KMS-11 (cell line): ENCODE data around the gene RNF167.

Experiments
- H2AFZ ChIP-seq: fragments of 200-600 bp; sonication (generic); 2 replicates; pipeline ENCODE4 v1.6.1; 2016; ENCODE audit warnings: antibody characterized with exemption, mixed run types, low read depth
- H3K27ac ChIP-seq: fragments of 200-600 bp; sonication (generic); 2 replicates; pipeline ENCODE4 v1.6.1; 2016; ENCODE audit warnings: mild to moderate bottlenecking, mixed run types
- H3K27me3 ChIP-seq: fragments of 200-600 bp; sonication (generic); 2 replicates; pipeline ENCODE4 v1.6.1; 2017; ENCODE audit warnings: mild to moderate bottlenecking, low read depth, mixed run types, moderate library complexity; ENCODE audit not compliant: insufficient read depth
- H3K36me3 ChIP-seq: fragments of 200-600 bp; sonication (generic); 2 replicates; pipeline ENCODE4 v1.6.1; 2017; ENCODE audit warnings: mild to moderate bottlenecking, mixed run types; ENCODE audit not compliant: insufficient read depth
- H3K4me1 ChIP-seq: fragments of 200-600 bp; sonication (generic); 2 replicates; pipeline ENCODE4 v1.6.1; 2016; ENCODE audit warnings: mild to moderate bottlenecking, low read depth, mixed run types; ENCODE audit not compliant: poor library complexity, severe bottlenecking
- H3K4me2 ChIP-seq: fragments of 200-600 bp; sonication (generic); 2 replicates; pipeline ENCODE4 v1.7.0; 2016; ENCODE audit warnings: mild to moderate bottlenecking, mixed run types
- H3K4me3 ChIP-seq: fragments of 200-600 bp; sonication (generic); IDR thresholded peaks from 2 replicates; pipeline ENCODE4 v1.6.1; 2017; ENCODE audit warnings: low read depth, low read length, mixed read lengths; ENCODE audit not compliant: insufficient read depth
- H3K79me2 ChIP-seq: fragments of 200-600 bp; sonication (generic); 2 replicates; pipeline ENCODE4 v1.6.1; 2016; ENCODE audit warnings: low read depth, mixed run types; ENCODE audit not compliant: insufficient read depth
- H3K9ac ChIP-seq: fragments of 200-600 bp; sonication (generic); 2 replicates; pipeline ENCODE4 v1.6.1; 2016; ENCODE audit warnings: mild to moderate bottlenecking, mixed run types
- H4K20me1 ChIP-seq: fragments of 200-600 bp; sonication (generic); 2 replicates; pipeline ENCODE4 v1.6.1; 2016; ENCODE audit warnings: mild to moderate bottlenecking, mixed run types; ENCODE audit not compliant: insufficient read depth
- CTCF ChIP-seq: fragments of 200-600 bp; sonication (generic); conservative IDR thresholded peaks from 2 replicates; pipeline ENCODE4 v1.6.1; 2017; ENCODE audit warnings: low read depth, mild to moderate bottlenecking, antibody characterized with exemption, low read length, moderate library complexity, mixed read lengths

RNF167 gene

GRCh38 chr17:4932756-4933155, 7.3 kb upstream of the RNF167 start:
- Histone ChIP-seq H4K20me1 (no peaks in the 10 kb centered on the region), H3K79me2 (no peaks in the 10 kb centered on the region), H3K4me1 (no peaks in the 10 kb centered on the region), H3K27me3 (no peaks in the 10 kb centered on the region), H3K9ac (no peak overlapping the region), H3K4me3 (no peak overlapping the region), H3K4me2 (no peak overlapping the region), H2AFZ (no peak overlapping the region), H3K27ac (no peak overlapping the region), H3K36me3 (no peaks in the 10 kb centered on the region)
- no peak for TF ChIP-seq CTCF

GRCh38 chr17:4933646-4934045, 6.4 kb upstream of the RNF167 start:
- Histone ChIP-seq H3K4me3 (no peak overlapping the region), H3K79me2 (no peaks in the 10 kb centered on the region), H2AFZ (no peak overlapping the region), H4K20me1 (no peaks in the 10 kb centered on the region), H3K27ac (no peak overlapping the region), H3K9ac (no peak overlapping the region), H3K27me3 (no peaks in the 10 kb centered on the region), H3K4me1 (no peaks in the 10 kb centered on the region), H3K36me3 (no peaks in the 10 kb centered on the region), H3K4me2 (no peak overlapping the region)
- TF ChIP-seq CTCF = no peak

GRCh38 chr17:4934173-4934979, 5.7 kb upstream of the RNF167 start:
- Histone ChIP-seq H3K4me3 (no peak overlapping the region), H3K9ac (no peak overlapping the region), H3K27me3 (no peaks in the 10 kb centered on the region), H4K20me1 (no peaks in the 10 kb centered on the region), H3K79me2 (no peaks in the 10 kb centered on the region), H3K27ac (no peak overlapping the region), H3K36me3 (no peaks in the 10 kb centered on the region), H3K4me1 (no peaks in the 10 kb centered on the region), H3K4me2 (no peak overlapping the region), H2AFZ (no peak overlapping the region)
- TF ChIP-seq CTCF = no peak

- no peak overlapping the region for H3K9ac ChIP-seq
- no peak overlapping the region for H3K4me3 ChIP-seq
- no peaks in the 10 kb centered on the region for H3K79me2 ChIP-seq
- TF ChIP-seq CTCF = no peak
- H3K4me2 ChIP-seq = no peak overlapping the region
- no peaks in the 10 kb centered on the region for H3K36me3 ChIP-seq
- no peak overlapping the region for H2AFZ ChIP-seq
- H3K27me3 ChIP-seq = no peaks in the 10 kb centered on the region
- H3K27ac ChIP-seq = no peak overlapping the region
- H4K20me1 ChIP-seq = no peaks in the 10 kb centered on the region
- H3K4me1 ChIP-seq = no peaks in the 10 kb centered on the region
Measured at GRCh38 chr17:4935650-4936049, 4.4 kb upstream of the RNF167 start.
